ENCODE results near the gene ARL6IP1. TPM values are rescaled to one million over a fixed set of nuclear protein-coding genes. Genes with fewer than 3 reads are reported as not detected.

The ARL6IP1 gene
- total RNA-seq, 2 experiments from 2014 or later = 224 to 349 TPM

GRCh38 chr16:18797746-18798145 is 3.6 kb downstream of the ARL6IP1 start:
- Histone ChIP-seq H3K27ac (ENCODE audit: low read depth, low read length, poor library complexity, severe bottlenecking) (no peak overlapping the region), H3K4me3 (ENCODE audit: low read depth, low read length, poor library complexity, severe bottlenecking) (no peak overlapping the region), H3K4me2 (ENCODE audit: low read length) (peak overlapping the region; percentile 94; the same call in 1 of the 2 replicates), H3K4me1 (ENCODE audit: insufficient read depth, low read length, poor library complexity, severe bottlenecking) (peaks cover 34% of the 10 kb centered on the region), H3K9me3 (ENCODE audit: low read length) (no peaks in the 10 kb centered on the region), H4K20me1 (ENCODE audit: insufficient read depth, low read length) (peaks cover 48% of the 10 kb centered on the region), H3K9me2 (ENCODE audit: insufficient read depth, low read length) (no peaks in the 10 kb centered on the region), H2AFZ (ENCODE audit: low read length) (no peak overlapping the region), H3K36me3 (ENCODE audit: insufficient read depth, low read length) (peaks cover 84% of the 10 kb centered on the region), H3K79me2 (ENCODE audit: insufficient read depth, low read depth, low read length) (peaks cover 75% of the 10 kb centered on the region)
- no peak for DNase-seq (ENCODE audit: low spot score)
- TF ChIP-seq EZH2phosphoT487 (IDR thresholded peaks at IDR 0.05; ENCODE audit: borderline replicate concordance, low read depth, low read length) (no peak), CTCF (conservative IDR thresholded peaks at IDR 0.05; ENCODE audit: low read length) (no peak)
- BruUV-seq (replicated peaks) = no TSS peak
- ChIA-PET CTCF (ENCODE audit: unreplicated experiment) (no interaction called here), POLR2A (no interaction called here)
- intact Hi-C loops (cut with micrococcal nuclease; ENCODE audit: unreplicated experiment) = loop anchor here (2.0 kb wide), 1 partner anchor 173 kb away; no protein-coding TSS in a partner anchor

- H3K4me2 ChIP-seq (ENCODE audit: low read length) = no peak overlapping the region
Measured at GRCh38 chr16:18796377-18796776, 5.0 kb downstream of the ARL6IP1 start.

More at GRCh38 chr16:18796377-18796776, 5.0 kb downstream of the ARL6IP1 start:
- TF ChIP-seq CTCF (conservative IDR thresholded peaks at IDR 0.05; ENCODE audit: low read length) (no peak), EZH2phosphoT487 (IDR thresholded peaks at IDR 0.05; ENCODE audit: borderline replicate concordance, low read depth, low read length) (no peak)
- ChIA-PET POLR2A (no interaction called here), CTCF (ENCODE audit: unreplicated experiment) (no interaction called here)
- Histone ChIP-seq H3K4me3 (ENCODE audit: low read depth, low read length, poor library complexity, severe bottlenecking) (no peak overlapping the region), H2AFZ (ENCODE audit: low read length) (no peak overlapping the region), H3K9me2 (ENCODE audit: insufficient read depth, low read length) (no peaks in the 10 kb centered on the region), H3K9me3 (ENCODE audit: low read length) (no peaks in the 10 kb centered on the region), H3K27ac (ENCODE audit: low read depth, low read length, poor library complexity, severe bottlenecking) (no peak overlapping the region), H3K36me3 (ENCODE audit: insufficient read depth, low read length) (peaks cover 97% of the 10 kb centered on the region), H3K4me1 (ENCODE audit: insufficient read depth, low read length, poor library complexity, severe bottlenecking) (peaks cover 25% of the 10 kb centered on the region), H4K20me1 (ENCODE audit: insufficient read depth, low read length) (peaks cover 48% of the 10 kb centered on the region), H3K79me2 (ENCODE audit: insufficient read depth, low read depth, low read length) (peaks cover 78% of the 10 kb centered on the region)
- DNase-seq (ENCODE audit: low spot score) = no peak
- TSS peak; percentile 0 for BruUV-seq (replicated peaks)
- intact Hi-C loops (cut with micrococcal nuclease; ENCODE audit: unreplicated experiment) = no loop called here

Measured in OCI-LY7 (cell line).